Brain microvascular endothelial cell (primary cell): ENCODE data around the gene TSPAN5.

ENCODE experiments used
- DNase-seq: peaks from one replicate; pipeline ENCODE4 v3.0.0-alpha.2; 2020
- H3K27ac ChIP-seq: fragments of 250-450 bp; sonication (Bioruptor Pico); 2 replicates; pipeline ENCODE4 v1.5.1; 2020; ENCODE audit warnings: mild to moderate bottlenecking, moderate library complexity
- H3K27me3 ChIP-seq: fragments of 250-450 bp; sonication (Bioruptor Pico); replicated peaks from 2 replicates; pipeline ENCODE4 v1.5.1; 2020; ENCODE audit warnings: mild to moderate bottlenecking
- H3K36me3 ChIP-seq: fragments of 250-450 bp; sonication (Bioruptor Pico); replicated peaks from 2 replicates; pipeline ENCODE4 v1.5.1; 2020; ENCODE audit warnings: mild to moderate bottlenecking
- H3K4me3 ChIP-seq: 2 replicates; pipeline ENCODE4 v1.5.1; 2011; ENCODE audit warnings: low read depth, mild to moderate bottlenecking, control low read depth, low read length, moderate library complexity
- CTCF ChIP-seq: IDR thresholded peaks from 2 replicates; pipeline ENCODE4 v1.5.1; 2011; ENCODE audit warnings: low read depth, mild to moderate bottlenecking, moderate library complexity, low read length, control low read depth, inconsistent platforms; ENCODE audit errors: missing control alignments
- in situ Hi-C: cut with HindIII; loops from 2 replicates; pipeline ENCODE4 v1.10.0; 2017; ENCODE audit warnings: low sequenced_read_pairs, low pct_ligation_motif_present

The TSPAN5 gene

GRCh38 chr4:98632258-98632657 is 26.2 kb downstream of the TSPAN5 start:
- TF ChIP-seq CTCF, result no peak
- H3K36me3 ChIP-seq, result no peaks in the 10 kb centered on the region
- no peak for DNase-seq
- in situ Hi-C loops, result no loop called here
- no peak overlapping the region for H3K4me3 ChIP-seq
- no peaks in the 10 kb centered on the region for H3K27me3 ChIP-seq
- H3K27ac ChIP-seq, result no peak overlapping the region

GRCh38 chr4:98631506-98631905 is 26.9 kb downstream of the TSPAN5 start:
- no peak overlapping the region for H3K4me3 ChIP-seq
- no peak for DNase-seq
- no peak overlapping the region for H3K27ac ChIP-seq
- no peaks in the 10 kb centered on the region for H3K27me3 ChIP-seq
- in situ Hi-C loops, result no loop called here
- H3K36me3 ChIP-seq, result no peaks in the 10 kb centered on the region
- no peak for TF ChIP-seq CTCF

GRCh38 chr4:98630737-98631454 is 27.5 kb downstream of the TSPAN5 start:
- H3K27ac ChIP-seq, result no peak overlapping the region
- no peak overlapping the region for H3K4me3 ChIP-seq
- DNase-seq, result no peak
- peak; percentile 35 for TF ChIP-seq CTCF
- no peaks in the 10 kb centered on the region for H3K27me3 ChIP-seq
- no peaks in the 10 kb centered on the region for H3K36me3 ChIP-seq
- in situ Hi-C loops, result no loop called here

GRCh38 chr4:98627531-98628257 is 30.7 kb downstream of the TSPAN5 start:
- in situ Hi-C loops, result no loop called here
- DNase-seq, result peak; percentile 35

GRCh38 chr4:98626350-98626749 is 32.1 kb downstream of the TSPAN5 start:
- TF ChIP-seq CTCF, result peak; percentile 53
- no peaks in the 10 kb centered on the region for H3K36me3 ChIP-seq
- H3K27me3 ChIP-seq, result no peaks in the 10 kb centered on the region
- DNase-seq, result peak; percentile 87
- no peak overlapping the region for H3K4me3 ChIP-seq
- in situ Hi-C loops, result no loop called here
- H3K27ac ChIP-seq, result peak overlapping the region; percentile 51

More at GRCh38 chr4:98627531-98628257, 30.7 kb downstream of the TSPAN5 start:
- H3K27ac ChIP-seq, result peak overlapping the region; percentile 26
- H3K36me3 ChIP-seq, result no peaks in the 10 kb centered on the region
- H3K4me3 ChIP-seq, result no peak overlapping the region
- no peaks in the 10 kb centered on the region for H3K27me3 ChIP-seq
- TF ChIP-seq CTCF, result no peak
